ENCODE data around the gene TRIM47. TPM values are rescaled to one million over a fixed set of nuclear protein-coding genes. Genes with fewer than 3 reads are reported as not detected.
"Not testable (repeated sequence)": the region's sequence is repeated elsewhere in the genome, so short reads cannot be mapped to it uniquely, and the experiment has no call there.

TRIM47 gene
- total RNA-seq, 1 donor from 2014 or later = 33.4 TPM

DNA sequence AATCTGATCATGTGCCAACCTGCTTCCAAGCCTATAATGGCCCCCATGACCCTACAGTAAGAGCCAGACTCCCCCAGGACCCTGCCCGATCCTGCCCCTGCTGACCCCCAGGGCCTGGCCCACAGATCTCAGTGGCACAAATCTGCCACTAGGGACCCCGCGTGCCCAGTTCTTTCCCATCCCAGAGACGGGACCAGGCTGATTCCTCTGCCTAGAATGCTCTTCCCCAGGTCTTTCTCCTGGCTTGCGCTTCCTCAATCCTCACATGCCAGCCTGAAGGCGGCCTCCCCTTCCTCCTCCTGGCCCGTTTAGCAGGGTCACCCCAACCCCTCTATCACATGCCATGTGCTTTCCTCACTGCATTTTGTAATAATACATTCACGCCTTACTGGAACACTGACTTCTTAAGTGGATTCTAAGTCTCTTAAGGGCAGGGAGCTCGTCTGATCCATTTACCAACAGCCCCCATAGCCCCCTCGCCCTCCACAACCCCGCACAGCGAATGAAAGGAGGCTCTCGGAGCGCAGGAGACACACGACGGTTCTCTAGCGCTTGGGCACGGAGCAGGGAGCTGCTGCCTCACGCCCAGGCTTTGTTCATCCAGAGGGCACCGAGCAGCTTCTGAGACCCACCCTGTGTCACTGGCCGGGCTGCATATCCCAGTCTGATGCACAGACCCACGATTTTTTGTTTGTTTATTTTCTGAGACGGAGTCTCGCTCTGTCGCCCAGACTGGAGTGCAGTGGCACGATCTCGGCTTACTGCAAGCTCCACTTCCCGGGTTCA lies 17.2 kb upstream of the TRIM47 start:
- no peak for DNase-seq
- intact Hi-C loops (cut with DNase I) = loop anchor here (10.0 kb wide), 1 partner anchor 121 kb away; a partner anchor contains a TSS
- ATAC-seq (ENCODE audit: poor library complexity) = no peak

DNA sequence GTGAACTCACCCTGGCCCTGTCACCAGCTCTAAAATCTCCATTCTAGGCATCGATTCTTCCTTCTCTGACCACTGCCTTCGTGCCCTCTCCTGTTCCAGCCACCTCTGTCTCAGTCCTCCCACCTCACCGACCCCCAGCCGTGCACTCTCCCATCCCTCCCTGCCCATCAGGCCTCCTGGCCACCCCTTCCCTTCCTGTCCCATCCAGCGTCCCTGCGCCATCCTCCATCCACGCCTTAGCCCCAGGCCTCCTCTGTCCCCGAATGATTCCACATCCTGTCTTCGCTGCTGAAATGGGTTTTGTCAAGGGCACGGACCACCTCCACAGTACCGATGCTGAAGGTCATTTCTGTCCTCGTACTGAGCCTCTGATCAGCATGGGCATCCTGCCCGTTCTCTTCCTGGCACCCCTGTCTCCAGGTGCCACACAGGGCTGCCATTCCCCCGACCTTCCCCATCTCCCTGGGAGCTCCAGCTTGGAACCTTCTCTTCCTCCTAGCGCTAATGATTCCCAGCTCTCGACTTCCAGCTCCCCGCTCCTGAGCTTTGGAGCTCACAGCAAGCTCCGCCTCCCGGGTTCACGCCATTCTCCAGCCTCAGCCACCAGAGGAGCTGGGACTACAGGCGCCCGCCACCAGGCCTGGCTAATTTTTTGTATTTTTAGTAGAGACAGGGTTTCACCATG lies 15.8 kb upstream of the TRIM47 start:
- DNase-seq (no peak), ATAC-seq (ENCODE audit: poor library complexity) (no peak)
- intact Hi-C loops (cut with DNase I) = loop anchor here (10.0 kb wide), 1 partner anchor 119 kb away; a partner anchor contains a TSS

DNA sequence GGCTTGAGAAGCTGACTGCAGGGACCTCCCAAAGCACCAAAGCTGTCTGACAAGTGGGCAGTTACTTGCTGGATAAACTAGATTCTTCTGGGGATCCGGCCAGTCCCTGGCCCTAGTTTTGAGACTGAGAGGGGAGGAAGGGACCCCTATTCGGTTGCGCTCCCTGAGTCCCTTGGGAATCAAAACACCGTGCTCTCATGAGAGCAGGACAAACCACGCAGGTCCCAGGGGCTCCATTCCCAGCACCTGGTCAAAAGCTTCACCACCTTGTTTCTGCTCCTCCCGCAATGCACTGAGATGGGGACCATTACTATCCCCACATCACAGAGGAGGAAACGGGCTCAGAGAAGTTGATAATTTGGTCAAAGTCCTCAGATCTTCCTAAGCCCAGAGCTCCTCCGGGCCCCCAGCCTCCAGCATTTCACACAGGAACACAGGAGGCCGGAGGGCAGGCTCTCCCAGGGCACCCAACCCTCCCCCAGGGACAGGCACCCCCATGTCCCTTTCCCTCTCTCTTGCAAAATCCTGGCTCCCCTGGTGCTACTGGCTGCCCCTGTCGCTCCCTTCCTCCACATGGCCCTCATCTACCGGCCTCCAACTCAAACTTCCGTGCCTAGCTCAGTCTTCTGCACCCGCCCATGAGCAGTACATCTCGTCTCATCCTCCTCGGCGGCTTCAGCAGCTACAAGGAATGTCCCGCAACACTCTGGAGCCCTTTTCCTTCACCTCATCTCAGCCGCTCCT lies 15.1 kb upstream of the TRIM47 start:
- DNase-seq (no peak), ATAC-seq (ENCODE audit: poor library complexity) (no peak)
- intact Hi-C loops (cut with DNase I) = loop anchor here (10.0 kb wide), 1 partner anchor 119 kb away; a partner anchor contains a TSS

DNA sequence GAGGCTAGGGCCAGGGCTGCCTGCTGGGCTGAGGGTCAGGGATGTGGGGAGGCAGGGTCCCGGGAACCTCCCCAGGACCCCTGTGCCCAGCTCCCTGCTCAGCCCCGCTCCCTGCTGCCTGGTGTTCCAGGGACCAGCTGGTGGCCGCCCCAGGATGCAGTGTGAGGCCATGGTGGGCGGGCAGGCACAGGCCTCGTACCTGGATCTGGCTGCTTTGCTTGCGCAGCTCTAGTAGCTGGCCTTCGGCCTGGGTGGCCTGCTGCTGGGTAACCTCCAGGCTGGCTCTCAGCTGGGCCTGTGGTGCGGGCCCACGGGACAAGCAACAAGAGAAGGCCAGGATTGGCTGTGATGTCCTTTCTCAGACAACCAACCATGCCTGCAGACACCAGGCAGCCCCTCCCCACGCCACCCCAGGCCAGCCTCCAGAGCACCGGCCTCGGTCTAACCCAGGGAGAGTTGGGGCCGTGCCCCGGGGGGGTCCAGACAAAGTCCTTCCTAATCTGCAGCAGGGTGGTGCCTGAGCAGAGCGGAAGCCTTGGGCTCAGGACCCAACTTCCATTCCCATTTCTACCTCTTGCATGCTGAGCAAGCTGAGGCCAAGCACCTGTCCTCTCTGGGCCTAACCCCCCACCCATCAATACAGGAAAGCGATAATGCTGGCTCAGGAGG lies 14.3 kb upstream of the TRIM47 start:
- no peak for DNase-seq
- intact Hi-C loops (cut with DNase I) = loop anchor here (10.0 kb wide), 1 partner anchor 118 kb away; a partner anchor contains a TSS
- no peak for ATAC-seq (ENCODE audit: poor library complexity)

DNA sequence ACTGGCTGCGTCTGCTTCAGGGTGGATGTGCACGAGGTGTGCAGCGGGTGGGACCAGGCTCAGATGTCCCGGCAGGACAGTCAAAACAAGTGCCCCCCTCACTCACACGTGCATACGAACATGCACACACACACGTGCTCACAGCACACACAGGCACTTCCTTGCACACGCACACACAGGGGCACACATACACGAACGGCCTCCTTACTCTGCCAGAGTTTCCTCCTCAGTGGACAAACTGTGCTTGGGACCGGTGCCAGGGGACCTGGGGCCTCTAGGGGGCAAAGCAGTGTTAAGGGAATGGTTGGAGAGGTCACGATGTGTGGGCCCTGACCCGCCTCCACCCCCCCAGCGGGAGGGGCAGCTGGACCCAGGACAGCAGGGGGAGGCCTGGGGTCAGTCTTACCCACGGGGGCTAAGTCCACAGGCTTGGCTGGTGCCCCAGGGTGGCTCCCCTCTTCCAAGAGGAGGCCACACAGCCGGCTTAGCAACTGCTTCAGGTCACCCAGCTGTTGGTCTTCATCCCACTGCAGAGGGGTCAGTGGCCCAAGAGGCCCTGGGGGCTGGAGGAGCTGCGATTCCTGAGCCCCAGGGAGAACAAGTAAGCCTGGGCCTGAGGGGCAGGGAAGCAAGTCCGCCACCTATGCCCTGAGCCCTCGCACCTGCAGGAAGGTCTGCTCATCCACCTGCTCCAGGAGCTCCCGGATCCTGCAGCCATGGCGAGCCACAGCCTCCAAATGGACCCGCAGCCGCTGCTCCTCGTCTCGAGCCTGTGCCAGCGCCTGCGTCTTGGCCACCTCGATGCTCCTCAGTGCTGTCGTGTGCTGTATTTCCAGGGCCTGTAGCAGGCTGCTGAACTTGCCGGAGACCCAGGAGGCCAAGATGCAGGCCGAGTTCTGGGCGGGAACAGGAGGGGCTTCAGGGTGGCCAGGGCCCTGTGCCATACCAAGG lies 13.5 kb upstream of the TRIM47 start:
- no peak for ATAC-seq (ENCODE audit: poor library complexity)
- DNase-seq = no peak
- intact Hi-C loops (cut with DNase I) = loop anchor here (10.0 kb wide), 1 partner anchor 117 kb away; a partner anchor contains a TSS

DNA sequence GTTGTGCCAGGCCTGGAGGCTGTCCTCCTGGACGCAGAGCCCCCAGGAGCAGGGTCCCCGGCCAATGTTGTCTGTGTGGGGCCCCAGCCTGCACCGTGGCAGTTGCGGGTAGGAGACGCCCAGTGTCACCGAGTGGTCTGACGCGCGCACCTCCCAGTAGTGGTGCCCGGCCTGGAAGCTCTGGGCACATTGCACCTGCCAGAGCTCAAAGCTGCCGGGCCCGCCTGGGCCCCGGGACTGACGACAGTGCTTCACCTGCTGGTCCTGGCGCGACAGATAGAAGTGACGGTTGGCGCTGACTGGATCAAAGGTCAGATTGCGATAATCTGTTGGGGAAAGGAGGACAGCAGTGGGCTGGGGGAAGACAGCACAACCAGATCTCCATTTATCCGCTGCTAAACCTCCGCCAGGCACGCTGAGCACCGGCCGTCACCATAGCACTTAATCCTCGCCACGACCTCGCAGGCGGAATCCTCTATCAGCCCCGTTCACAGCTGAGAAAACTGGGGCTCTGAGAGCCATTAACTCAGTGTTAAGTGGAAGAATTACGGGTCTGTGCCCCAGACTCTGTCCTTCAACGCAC lies 12.7 kb upstream of the TRIM47 start:
- DNase-seq = no peak
- intact Hi-C loops (cut with DNase I) = loop anchor here (10.0 kb wide), 1 partner anchor 116 kb away; a partner anchor contains a TSS
- no peak for ATAC-seq (ENCODE audit: poor library complexity)

DNA sequence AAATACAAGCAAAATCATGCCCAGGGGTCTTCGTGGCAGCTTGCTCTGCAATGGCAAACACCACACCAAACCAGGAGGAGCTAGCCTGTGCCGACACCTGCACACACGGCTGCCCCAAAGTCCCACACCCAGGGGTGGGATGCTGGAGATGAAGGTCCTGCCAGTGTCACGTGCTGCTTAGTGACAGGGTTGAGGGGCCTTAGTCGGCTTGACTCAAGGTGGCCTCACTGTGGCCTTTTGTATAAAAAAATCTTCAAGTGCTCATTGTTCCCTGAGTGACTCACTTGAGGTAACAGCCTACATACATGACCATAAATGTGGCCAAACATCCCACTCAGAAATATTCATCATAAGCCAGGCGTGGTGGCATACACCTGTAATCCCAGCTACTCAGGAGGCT lies 11.1 kb upstream of the TRIM47 start:
- no peak for ATAC-seq (ENCODE audit: poor library complexity)
- intact Hi-C loops (cut with DNase I) = no loop called here
- DNase-seq = no peak

DNA sequence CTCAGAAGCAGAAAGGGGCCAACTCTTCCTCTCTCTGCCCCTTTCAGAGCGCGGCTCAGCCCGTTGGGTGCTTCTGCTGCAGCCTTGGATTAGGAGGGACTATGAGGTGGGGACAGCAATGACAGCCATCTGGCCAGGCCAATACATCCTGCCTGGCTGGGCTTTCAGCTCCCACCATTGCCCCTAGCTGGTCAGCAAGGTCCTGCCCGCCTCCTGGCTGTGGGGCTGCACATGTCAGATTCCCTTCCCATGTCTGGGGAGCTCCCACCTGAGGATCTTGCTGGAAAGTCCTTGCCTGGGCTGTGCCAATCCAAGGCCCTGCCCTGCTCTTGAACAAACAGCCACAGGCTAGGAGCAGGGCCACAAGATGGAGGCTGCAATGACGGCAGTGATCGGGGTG lies 10.1 kb upstream of the TRIM47 start:
- DNase-seq = no peak
- intact Hi-C loops (cut with DNase I) = no loop called here
- ATAC-seq (ENCODE audit: poor library complexity) = no peak

DNA sequence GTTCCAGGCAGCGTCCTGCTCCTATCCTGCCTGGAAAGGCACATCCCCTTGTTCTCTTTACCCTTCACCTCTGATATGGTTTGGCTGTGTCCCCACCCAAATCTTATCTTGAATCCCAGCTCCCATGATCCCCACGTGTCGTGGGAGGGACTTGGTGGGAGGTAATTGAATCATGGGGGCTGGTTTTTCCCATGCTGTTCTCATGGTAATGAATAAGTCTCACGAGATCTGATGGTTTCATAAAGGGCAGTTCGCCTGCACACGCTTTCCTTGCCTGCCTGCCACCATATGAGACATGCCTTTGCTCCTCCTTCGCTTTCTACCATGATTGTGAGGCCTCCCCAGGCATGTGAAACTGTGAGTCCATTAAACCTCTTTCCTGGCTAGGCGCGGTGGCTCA lies 7.5 kb upstream of the TRIM47 start:
- DNase-seq; ATAC-seq (ENCODE audit: poor library complexity); intact Hi-C loops (cut with DNase I): not testable (repeated sequence)

DNA sequence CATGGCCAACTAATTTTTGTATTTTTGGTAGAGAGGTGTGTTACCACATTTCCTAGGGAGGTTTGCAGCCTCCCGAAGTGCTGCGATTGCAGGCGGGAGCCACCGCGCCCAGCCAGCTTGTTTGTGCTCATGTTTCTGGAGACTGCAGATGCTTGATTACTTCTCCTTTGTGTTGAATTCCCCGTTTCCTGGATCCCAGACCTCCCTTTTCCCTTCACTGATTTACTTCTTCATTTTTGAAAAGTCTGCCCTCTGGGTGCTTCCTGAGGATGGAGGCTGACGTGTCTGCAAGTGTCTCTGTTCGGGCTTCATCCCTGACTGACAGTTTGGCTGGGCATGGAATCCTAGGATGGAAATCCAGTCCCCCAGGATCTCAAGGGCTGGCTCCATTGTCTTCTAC lies 7.0 kb upstream of the TRIM47 start:
- ATAC-seq (ENCODE audit: poor library complexity) = no peak
- DNase-seq = no peak
- intact Hi-C loops (cut with DNase I) = no loop called here

DNA sequence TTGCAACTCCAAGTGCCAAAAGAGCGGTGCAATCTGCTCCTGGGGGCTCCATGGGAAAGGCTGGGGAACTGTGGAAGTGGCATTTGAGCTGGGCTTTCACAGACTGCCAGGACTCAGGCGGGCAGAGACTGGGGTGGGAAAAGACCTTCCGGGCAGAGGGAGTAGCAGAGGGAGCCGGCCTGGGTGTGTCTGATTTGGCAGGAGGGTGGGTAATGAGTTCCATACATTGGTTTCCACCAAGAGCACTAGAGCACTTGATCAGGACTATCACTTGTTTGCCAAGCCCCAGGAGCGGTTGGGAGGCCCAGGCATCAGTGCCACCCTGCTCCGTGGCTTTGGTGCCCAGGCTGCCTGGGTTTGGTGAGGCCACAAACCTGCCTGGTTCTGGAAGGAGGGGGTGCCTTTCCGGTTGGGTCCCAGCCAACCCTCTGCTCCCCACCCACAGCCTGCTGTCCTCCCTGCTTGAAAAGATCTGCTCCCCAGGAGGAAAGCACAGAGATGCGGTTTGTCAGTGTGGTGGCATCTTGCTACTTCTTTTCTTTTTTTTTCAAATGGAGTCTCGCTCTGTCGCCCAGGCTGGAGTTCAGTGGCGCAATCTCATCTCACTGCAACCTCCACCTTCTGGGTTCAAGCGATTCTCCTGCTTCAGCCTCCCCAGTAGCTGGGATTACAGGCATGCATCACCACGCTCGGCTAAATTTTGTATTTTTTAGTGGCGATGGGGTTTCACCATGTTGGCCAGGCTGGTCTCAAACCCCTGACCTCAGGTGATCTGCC lies 3.5 kb upstream of the TRIM47 start:
- intact Hi-C loops (cut with DNase I) = no loop called here
- DNase-seq (no peak), ATAC-seq (ENCODE audit: poor library complexity) (no peak)

DNA sequence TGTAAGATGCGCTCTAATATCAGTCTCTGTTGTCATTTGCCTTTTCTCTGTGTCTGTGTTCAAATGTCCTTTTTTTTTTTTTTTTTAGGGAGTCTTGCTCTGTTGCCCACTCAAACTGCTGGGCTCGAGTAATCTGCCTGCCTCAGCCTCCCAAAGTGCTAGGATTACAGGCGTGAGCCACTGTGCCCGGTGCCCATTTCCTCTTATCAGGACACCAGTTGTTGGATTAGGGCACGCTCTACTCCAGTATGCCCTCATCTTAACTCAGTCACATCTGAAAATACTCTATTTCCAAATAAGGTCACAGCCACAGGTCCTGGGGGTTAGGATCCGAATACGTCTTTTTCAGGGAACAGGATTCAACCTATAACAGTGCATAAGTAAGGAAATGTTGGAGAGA lies 1.9 kb upstream of the TRIM47 start:
- no peak for ATAC-seq (ENCODE audit: poor library complexity)
- no peak for DNase-seq
- intact Hi-C loops (cut with DNase I) = no loop called here

DNA sequence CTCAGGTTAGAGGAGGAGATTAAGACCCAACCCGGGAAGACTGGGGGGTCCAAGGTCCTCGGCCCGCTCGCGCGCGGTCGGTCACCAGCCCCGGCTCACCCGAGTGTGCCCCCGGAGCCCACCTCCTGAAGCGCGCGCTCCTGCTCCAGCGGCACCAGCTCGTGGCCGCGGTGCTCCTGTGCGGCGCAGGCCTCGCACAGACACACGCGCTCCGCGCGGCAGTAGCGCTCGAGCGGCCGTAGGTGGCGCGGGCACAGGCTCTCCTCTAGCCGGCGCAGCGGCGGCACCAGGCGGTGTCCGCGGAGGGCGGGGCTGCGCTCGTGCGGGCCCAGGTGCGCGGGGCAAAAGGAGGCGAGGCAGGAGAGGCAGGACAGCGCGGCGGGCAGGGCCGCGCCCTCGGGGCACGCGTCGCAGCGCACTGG lies 618 bp downstream of the TRIM47 start:
- DNase-seq = peak; percentile 87
- intact Hi-C loops (cut with DNase I) = no loop called here
- ATAC-seq (ENCODE audit: poor library complexity) = peak; percentile 71

DNA sequence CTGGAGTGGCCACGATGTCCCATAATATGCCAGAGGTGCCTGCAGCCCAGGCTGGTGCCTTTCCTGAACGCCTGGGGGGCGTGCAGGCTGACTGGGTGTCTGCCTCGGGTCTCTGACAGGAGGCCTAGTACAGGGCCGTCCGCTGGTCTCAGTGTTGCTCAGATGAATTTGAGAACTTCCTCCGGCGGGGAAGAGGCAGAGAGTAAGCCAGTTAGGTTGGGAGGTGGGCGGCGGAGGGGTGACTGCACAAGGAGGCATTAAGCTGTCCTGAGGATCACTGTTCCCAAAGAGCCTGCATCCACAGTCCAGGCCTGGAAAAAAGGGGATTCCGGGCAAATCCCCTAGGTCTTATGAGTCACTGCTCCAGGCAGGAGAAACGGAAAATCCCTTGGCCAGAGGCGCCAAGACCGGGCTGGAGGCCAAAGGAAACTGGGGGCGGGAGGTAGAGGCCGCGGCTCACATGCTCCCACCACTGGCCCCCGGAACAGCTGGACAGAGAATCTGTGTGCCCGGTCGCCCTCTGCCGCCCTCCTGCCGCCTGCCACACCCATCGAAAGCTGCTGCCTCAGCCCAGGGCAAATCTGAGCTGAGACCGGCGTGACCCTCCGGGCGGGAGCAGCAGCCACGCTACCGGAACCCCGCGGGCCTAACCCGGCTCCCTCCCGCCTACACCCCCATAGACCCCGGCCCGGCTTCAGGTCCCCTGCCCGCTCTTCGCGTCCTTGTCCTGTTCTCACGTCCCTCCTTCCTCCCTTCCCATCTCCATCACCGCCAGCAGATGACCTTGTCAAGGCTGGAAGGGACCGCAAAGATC lies 1.2 kb downstream of the TRIM47 start:
- intact Hi-C loops (cut with DNase I) = no loop called here
- ATAC-seq (ENCODE audit: poor library complexity) = peak; percentile 70
- DNase-seq = peak; percentile 96

DNA sequence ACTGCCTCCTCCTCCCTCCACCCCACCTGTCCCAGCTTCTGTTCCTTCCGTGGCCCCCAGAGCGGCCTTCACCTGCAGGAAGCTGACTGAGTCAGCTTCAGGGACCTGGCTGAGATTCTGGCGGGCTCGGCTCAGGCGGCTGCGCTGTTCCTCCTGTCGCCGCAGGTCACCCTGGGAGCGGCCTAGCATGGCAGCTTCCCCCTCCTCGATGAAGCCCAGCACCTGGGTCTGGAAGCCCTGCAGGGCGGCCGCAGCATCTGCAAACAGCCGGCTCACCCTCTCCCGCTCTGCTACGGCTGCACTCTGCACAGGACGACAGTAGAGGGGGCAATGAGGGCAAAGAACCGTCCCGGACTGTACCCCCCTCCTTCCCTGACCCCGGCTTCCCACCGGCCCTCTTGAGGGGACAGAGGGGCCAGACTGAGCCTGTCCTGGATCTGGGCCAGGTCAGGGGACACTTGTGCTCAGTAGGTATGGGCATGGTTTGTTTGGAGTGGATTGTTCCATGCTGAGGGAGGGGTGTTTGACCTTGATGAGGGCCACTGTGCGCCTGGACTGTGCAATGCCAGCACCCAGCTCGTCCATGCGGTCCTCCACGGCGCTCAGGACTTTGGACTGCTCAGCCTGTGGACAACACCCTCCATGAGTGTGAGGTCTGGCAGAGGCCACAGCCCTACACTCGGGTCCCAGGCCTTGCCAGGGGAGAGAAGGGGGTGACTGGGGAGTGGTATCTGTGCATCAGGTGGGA lies 2.0 kb downstream of the TRIM47 start:
- peak; percentile 72 for DNase-seq
- intact Hi-C loops (cut with DNase I) = no loop called here
- ATAC-seq (ENCODE audit: poor library complexity) = peak; percentile 1

DNA sequence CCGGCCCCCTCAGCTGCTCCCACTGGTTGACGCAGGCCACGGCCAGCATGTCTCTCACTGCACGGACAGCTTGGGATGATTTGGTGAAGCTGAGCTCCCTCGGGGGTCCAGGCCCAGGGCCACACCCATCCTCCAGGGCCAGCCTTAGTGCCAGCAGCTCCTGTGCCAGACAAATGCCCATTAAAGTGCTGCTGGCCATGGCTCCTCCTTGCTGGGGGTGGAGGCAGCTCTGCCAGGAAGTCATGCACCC lies 2.5 kb downstream of the TRIM47 start:
- no peak for ATAC-seq (ENCODE audit: poor library complexity)
- no peak for DNase-seq
- intact Hi-C loops (cut with DNase I) = no loop called here

Data from Right ventricle myocardium superior (tissue), 1 donor.